ENCODE data around the gene JAM3.

Gene JAM3

DNA sequence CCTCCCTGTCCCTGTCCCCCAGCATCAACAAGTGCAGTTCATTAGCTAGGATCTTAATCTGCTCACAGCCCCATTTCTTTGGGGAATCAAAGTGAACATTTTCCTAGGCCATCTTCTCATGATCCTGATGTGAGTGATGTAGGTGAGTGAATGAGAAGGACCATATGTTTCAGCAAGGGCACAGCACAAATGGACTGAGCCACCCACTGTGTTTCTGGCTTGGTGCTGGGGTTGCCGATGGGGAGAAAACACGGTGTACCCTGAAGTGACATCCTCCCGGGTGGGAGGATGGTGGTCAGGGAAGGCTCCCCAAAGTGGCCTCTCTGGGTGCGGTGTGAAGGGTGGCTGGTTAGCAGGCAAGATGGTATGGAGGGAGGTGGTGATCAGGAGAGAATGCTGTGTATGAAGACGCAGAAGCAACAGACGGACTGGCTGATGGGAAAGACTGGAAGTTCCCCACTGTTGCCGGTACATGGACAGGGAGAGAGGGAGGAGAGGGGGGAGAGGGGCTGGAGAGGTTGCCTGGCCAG, 72.2 kb downstream of the JAM3 start:
- in situ Hi-C loops (cut with HindIII; ENCODE audit: low sequenced_read_pairs), result loop anchor here (10.0 kb wide), 1 partner anchor 86 kb away; no protein-coding TSS in a partner anchor

DNA sequence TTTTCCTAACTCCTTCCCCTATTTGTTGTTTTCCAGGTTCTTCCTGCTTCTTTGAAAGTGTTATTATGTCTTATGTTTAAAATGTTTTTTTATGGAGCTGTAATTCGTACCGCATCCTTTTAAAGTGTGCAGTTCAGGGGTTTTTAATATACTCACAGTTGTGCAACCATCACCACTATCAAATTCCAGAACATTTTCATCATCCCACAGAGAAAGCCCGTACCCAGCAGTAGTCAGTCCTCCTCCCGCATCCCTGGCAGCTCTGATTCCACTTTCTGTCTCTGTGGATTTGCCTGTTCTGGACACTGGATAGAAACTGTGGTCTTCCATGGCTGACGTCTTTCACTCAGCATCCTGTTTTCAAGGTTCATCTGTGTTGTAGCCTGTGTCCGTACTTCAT, 73.7 kb downstream of the JAM3 start:
- in situ Hi-C loops (cut with HindIII; ENCODE audit: low sequenced_read_pairs), result loop anchor here (10.0 kb wide), 1 partner anchor 88 kb away; no protein-coding TSS in a partner anchor

DNA sequence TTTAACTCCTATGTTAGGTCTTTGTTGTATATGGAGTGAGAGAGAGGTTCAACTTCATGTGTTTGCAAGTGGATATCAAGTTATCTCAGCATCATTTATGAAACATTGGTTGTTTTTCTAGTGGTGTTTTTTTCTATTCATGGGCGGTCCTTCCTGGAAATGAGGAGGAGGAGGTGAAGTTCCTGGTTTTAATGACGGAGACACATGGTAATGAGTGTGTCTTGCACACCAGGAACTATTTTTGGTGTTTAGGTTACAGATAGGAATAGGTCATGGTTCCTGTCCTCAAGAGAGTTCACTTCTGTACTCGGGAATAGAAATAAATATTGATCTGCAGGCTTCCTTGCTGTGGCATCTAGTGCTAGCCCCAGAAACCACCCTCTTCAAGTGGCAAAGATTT, 74.9 kb downstream of the JAM3 start:
- in situ Hi-C loops (cut with HindIII; ENCODE audit: low sequenced_read_pairs), result loop anchor here (10.0 kb wide), 1 partner anchor 89 kb away; no protein-coding TSS in a partner anchor

DNA sequence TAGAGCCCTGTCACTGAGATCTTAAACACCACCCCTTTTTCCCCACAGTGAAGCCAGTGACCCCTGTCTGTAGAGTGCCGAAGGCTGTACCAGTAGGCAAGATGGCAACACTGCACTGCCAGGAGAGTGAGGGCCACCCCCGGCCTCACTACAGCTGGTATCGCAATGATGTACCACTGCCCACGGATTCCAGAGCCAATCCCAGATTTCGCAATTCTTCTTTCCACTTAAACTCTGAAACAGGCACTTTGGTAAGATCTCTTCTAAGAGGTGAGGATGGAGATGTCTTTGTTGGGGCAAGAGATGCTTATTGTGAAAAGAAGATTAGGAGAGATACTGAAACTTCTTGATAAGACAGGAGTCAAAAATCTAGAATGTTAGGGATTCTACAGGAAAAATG, 75.9 kb downstream of the JAM3 start:
- in situ Hi-C loops (cut with HindIII; ENCODE audit: low sequenced_read_pairs), result loop anchor here (5.0 to 10.0 kb wide), 2 partner anchors 72 to 90 kb away; no protein-coding TSS in a partner anchor

DNA sequence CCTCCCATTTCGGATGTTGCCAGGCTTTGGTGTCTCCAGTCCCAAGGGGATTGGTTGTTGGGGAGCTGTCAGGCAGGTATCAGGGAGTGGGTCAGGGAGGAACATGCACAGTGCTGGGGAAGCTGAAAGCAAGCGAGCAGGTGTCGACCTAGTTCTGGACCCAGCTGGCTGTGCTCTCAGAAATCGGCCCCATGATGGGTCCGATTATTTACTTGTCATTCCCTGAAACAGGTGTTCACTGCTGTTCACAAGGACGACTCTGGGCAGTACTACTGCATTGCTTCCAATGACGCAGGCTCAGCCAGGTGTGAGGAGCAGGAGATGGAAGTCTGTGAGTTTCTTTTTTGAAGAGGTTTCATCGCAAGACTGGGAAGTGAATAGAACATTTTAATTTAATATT, 76.8 kb downstream of the JAM3 start:
- in situ Hi-C loops (cut with HindIII; ENCODE audit: low sequenced_read_pairs), result loop anchor here (5.0 to 10.0 kb wide), 2 partner anchors 73 to 91 kb away; no protein-coding TSS in a partner anchor

DNA sequence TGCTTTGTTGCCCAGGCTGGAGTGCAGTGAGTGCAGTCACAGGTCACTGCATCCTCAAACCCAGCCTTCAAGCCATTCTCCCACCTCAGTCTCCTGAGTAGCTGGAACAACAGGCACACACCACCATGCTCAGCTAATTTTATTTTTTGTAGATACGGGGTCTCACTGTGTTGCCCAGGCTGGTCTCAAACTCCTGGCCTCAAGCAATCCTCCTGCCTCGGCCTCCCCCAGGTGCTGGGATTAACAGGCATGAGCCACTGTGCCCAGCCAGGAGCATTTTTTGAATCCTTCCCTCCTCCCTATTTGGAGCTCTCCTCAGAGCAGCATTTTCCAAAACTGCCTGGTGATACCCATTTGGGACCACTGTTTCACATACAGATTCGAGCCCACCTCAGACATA, 77.7 kb downstream of the JAM3 start:
- in situ Hi-C loops (cut with HindIII; ENCODE audit: low sequenced_read_pairs), result loop anchor here (5.0 to 10.0 kb wide), 2 partner anchors 74 to 92 kb away; no protein-coding TSS in a partner anchor

DNA sequence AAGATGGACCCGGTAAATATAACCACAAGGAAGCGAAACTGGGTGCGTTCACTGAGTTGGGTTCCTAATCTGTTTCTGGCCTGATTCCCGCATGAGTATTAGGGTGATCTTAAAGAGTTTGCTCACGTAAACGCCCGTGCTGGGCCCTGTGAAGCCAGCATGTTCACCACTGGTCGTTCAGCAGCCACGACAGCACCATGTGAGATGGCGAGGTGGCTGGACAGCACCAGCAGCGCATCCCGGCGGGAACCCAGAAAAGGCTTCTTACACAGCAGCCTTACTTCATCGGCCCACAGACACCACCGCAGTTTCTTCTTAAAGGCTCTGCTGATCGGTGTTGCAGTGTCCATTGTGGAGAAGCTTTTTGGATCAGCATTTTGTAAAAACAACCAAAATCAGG, 80.5 kb downstream of the JAM3 start:
- in situ Hi-C loops (cut with HindIII; ENCODE audit: low sequenced_read_pairs), result loop anchor here (5.0 to 10.0 kb wide), 2 partner anchors 77 to 95 kb away; no protein-coding TSS in a partner anchor

DNA sequence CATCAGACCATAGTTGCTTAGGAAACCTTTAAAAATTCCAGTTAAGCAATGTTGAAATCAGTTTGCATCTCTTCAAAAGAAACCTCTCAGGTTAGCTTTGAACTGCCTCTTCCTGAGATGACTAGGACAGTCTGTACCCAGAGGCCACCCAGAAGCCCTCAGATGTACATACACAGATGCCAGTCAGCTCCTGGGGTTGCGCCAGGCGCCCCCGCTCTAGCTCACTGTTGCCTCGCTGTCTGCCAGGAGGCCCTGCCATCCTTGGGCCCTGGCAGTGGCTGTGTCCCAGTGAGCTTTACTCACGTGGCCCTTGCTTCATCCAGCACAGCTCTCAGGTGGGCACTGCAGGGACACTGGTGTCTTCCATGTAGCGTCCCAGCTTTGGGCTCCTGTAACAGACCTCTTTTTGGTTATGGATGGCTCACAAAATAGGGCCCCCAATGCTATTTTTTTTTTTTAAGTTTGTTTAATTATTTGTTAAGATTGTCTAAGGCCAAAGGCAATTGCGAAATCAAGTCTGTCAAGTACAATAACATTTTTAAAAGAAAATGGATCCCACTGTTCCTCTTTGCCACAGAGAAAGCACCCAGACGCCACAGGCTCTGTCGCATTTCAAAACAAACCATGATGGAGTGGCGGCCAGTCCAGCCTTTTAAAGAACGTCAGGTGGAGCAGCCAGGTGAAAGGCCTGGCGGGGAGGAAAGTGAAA, 81.5 kb downstream of the JAM3 start:
- in situ Hi-C loops (cut with HindIII; ENCODE audit: low sequenced_read_pairs), result no loop called here

DNA sequence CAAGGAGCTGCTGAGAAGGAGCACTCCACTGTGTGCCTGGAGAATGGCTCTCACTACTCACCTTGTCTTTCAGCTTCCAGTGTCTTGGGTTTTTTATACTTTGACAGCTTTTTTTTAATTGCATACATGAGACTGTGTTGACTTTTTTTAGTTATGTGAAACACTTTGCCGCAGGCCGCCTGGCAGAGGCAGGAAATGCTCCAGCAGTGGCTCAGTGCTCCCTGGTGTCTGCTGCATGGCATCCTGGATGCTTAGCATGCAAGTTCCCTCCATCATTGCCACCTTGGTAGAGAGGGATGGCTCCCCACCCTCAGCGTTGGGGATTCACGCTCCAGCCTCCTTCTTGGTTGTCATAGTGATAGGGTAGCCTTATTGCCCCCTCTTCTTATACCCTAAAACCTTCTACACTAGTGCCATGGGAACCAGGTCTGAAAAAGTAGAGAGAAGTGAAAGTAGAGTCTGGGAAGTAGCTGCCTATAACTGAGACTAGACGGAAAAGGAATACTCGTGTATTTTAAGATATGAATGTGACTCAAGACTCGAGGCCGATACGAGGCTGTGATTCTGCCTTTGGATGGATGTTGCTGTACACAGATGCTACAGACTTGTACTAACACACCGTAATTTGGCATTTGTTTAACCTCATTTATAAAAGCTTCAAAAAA, 82.3 kb downstream of the JAM3 start:
- in situ Hi-C loops (cut with HindIII; ENCODE audit: low sequenced_read_pairs), result no loop called here

DNA sequence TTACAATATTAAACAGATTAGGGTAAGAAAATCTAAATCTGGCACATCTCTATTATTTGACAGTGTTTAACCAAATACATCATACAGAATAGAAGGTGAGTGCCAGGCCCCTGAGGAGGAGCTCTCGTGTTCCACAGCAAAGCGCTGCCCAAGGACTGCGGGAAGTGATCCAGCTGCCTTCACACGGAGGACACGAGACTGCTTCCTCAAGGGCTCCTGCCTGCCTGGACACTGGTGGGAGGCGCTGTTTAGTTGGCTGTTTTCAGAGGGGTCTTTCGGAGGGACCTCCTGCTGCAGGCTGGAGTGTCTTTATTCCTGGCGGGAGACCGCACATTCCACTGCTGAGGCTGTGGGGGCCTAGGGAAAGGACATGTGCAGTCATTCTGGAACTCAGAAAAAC, 83.8 kb downstream of the JAM3 start:
- in situ Hi-C loops (cut with HindIII; ENCODE audit: low sequenced_read_pairs), result no loop called here

DNA sequence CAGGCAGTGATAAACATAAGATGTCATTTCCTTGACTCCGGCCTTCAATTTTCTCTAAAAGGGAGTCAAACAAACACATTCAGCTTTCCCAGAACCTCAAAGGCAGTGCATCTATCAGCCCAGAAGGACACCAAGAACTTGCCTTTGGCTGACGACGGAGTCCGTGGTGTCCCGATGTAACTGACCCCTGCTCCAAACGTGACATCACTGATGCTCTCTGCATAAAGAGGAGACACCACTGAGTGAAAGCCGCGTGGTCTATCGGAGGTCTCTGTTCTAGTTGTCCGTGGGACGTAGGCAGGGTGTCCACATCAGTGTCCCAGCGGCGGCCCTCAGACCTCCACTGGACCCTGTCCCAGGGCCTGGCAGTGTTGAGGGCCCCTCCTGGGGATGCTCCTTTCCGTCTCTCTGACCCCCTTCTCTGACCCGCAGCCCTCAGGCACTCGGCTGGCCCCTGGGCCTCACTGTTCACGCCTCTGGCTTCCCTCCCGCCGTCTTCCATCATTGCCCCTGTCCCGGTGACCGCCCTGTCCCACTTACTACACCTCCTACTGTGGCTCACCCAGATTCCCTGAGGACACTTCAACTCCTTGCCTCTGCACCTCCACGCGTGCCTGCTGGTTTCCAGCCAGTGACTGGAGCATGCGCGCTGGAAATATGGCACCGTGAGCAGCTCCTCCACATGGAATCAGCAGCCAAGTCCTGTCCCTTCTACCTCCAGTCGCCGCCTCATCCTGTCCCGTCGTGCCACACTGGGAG, 84.5 kb downstream of the JAM3 start:
- in situ Hi-C loops (cut with HindIII; ENCODE audit: low sequenced_read_pairs), result no loop called here

DNA sequence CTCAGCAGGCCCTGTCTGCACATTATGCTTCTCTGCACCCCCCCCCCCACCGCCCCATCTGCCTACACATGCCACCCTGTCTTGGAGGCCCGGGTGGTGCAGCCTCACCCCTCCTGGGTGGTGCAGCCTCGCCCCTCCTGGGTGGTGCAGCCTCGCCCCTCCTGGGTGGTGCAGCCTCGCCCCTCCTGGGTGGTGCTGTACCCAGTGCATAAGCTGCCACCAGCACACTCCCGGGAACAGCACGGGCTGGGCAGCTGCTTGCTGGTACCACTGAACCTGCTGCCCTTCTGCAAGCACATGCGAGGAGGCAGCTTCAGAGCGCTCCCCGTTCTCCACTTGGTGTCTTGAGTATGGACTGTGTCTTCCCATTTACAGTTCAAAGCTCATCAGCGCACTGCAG, 85.6 kb downstream of the JAM3 start:
- in situ Hi-C loops (cut with HindIII; ENCODE audit: low sequenced_read_pairs), result no loop called here

DNA sequence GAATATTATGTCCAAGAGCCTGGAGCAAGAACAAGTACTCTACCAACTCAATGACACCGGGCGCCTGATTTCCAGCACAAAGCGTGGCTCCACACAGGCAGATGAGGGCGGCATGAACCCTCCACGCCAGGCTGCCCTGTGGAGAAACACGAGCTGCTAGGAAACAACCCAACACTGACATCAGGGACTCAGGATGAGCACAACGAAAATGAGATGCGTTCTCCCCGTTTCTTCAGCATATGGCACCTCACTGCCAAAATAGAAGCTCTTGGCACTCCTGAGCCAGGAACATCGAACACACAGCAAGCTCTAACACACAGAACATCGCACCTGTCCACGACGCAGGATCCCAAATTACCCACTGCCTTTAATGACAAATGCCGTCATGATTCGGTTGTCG, 86.6 kb downstream of the JAM3 start:
- in situ Hi-C loops (cut with HindIII; ENCODE audit: low sequenced_read_pairs), result no loop called here

DNA sequence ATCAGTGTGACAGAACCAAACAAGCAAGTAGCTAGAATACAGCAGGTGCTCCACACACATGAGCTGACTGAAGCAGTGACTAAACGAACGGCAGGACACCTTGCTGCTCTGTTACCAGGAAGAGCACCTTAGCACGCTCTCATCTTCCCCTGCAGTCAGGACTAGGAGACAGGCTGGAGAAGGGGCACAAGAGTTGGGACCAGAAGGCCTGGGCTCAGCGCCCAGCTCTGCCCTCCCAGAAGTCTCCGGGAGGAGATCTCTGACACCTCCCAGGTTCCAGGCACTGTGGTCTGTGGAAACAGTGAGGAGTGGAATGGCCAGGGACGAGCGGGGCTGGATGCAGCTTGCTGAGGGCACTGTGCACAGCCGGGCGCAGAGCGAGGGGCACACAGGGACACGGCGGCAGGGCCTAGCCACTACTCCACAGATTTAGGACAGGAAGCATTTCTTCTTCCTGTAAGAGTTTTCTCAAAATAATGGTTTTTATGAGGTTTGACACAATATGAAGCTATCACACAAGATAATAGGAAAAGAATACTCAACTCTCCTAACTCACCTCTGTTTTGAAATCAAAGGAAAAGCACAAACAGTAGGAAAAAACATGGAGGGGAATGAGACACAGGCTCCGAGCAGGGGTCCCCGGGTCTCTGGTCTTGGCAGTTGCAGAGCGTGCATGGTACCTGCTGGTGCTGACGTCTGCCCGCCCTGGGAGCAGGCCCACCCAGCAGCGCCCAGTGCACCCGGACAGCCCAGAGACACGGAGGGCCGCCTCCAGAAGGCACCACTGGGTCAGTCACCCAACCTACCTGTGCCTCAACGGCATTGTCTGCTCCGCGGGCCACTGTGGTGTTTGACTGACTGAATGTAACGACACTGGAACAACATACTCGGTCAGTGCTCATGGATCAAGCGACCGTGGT, 87.3 kb downstream of the JAM3 start:
- in situ Hi-C loops (cut with HindIII; ENCODE audit: low sequenced_read_pairs), result no loop called here

DNA sequence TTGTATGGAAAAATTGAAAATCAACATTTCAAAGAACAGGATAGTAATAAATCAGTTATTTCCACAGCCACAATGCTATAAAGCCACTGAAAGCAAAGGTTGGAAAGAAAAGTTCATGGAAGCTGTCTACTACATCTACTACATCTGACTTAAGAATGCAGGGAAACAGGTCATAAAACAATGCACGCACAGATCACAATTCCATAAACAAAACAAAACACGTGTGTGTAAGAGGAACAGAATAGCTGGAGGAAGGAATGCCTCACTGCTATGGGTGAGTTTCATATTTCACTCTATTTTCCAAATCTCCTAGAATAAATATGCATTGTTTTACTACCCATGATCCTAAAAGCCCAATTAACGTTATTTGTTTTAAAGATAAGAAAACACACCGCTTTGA, 88.6 kb downstream of the JAM3 start:
- in situ Hi-C loops (cut with HindIII; ENCODE audit: low sequenced_read_pairs), result no loop called here

DNA sequence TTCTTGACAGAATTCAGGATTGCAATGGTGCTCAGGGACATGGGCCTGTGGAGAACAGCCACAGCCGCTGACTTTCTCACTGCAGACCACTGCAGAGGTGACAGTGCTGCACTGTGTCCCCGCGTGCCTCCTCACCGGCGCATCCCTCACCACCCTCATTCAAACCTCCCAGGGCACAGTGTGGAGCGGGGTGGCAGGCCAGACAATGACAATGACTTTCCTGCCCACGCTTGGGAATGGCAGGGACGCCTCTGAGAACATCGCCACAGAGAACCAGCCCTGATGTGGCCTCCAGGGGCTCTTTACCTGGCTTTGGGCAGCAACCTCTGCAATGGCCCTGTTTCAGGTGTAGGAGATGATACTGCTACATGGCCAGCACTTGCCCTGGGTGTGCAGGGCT, 89.2 kb downstream of the JAM3 start:
- in situ Hi-C loops (cut with HindIII; ENCODE audit: low sequenced_read_pairs), result no loop called here

DNA sequence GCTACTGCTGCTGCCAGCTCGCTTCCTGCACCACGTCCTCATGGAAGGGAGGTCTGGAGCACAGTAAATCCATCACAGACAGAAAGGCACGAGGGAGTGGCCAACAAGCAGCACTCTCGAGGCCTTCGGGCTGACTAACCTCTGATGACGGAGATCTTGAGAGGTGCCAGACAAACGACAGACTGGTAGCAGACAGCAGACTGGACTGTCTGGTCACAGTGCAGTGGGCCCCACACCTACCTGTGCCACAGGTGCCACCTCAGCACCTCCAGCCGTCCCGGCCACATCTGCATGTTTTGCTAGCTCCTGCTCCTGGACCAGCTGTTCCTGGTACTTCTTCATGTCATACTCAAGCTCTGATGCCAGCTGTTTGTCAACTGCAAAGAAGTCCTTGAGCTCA, 90.8 kb downstream of the JAM3 start:
- in situ Hi-C loops (cut with HindIII; ENCODE audit: low sequenced_read_pairs), result no loop called here

DNA sequence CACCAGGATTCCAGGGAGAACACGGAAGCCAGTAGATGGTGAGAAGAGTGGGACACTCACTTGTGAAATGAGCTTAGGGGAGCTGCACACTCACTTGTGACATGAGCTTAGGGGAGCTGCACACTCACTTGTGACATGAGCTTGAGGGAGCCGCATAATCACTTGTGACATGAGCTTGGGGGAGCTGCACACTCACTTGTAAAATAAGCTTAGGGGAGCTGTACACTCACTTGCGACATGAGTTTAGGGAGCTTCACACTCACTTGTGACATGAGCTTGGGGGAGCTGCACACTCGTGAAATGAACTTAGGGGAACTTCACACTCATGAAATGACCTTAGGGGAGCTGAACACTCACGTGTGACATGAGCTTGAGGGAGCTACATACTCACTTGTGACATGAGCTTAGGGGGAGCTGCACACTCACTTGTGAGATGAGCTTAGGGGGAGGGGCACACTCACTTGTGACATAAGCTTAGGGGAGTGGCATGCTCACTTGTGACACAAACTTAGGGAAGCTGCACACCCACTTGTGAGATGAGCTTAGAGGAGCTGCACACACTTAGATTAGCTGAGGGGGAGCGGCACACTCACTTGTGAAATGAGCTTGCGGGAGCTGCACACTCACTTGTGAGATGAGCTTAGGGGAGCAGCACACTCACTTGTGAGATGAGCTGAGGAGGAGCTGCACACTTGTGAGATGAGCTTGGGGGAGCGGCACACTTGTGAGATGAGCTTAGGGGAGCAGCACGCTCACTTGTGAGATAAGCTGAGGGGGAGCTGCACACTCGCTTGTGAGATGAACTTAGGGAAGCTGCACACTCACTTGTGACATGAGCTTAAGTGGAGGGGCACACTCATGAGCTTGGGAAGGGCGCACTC, 95.9 kb downstream of the JAM3 start:
- in situ Hi-C loops (cut with HindIII; ENCODE audit: low sequenced_read_pairs), result no loop called here

Measured in endothelial cell of hepatic sinusoid (primary cell).